Globus pallidus (tissue), 1 donor: ENCODE data around the gene ZNF800.

Experiments used
- DNase-seq: peaks from one replicate; pipeline ENCODE4 v3.0.0-alpha.2; 2015; ENCODE audit warnings: low spot score

ZNF800 gene

DNA sequence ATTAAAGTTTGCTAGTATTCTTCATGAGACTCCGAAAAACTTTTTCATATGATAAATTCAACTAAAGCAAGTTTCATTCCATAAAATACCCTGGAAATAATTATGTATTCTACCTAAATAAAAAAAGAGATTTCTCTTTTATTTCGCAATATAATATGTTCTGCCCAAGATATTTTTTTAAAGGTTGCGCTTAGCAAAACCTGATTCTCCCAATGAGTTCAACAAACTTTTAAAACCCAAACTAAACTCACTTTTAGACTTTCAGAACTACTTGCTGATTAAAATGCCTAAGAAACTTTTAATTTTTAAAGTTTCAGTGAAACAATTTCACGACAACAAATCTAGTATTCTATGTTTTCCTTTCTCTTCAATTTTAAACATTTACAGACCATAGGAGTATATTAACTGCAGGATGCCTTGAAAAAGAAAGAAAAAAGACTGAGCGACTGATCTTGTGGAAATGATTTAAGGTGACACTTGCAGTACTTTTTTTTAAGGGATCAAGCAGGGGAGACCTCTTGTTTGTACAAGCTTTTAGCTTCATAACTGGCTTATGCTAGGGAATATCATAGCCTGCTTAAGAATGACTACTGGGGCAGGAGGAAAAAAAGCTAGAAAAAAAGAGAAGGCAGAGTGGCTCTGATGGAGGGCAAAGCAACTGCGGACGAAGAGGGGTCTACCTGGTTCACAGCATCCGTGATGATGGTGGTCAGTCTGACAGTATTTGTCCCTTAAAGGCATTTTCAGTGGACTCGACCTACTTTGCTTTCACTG, 1.5 kb downstream of the ZNF800 start:
- no peak for DNase-seq

DNA sequence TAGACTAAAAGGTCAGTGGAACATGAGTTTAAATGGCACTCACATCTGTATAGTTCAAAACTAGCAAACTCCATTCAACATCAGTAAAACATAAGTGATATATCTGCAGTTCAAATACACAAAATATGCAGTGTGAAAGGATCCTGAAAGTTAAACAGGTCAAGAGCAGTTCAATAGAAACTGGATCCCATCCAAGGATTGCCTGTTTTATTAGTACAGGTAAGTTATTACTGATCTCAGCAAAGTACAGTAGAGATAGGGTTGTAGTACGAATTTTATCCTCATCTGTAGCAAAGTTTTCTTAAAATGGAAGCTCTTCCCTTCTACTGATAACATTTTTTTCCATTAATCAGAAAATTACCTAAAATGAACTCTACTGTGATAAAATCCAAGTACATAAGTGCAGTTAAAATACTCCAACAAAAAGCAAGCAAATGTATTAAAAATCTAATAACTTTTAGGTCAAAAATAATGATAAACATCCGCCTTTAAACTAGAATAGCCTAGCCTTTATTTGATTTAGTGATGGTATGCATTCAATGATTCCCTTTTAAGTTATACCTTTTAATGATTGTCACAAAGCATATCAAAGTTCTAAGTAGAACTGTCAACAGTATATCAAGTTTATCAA, 2.2 kb downstream of the ZNF800 start:
- DNase-seq, result no peak

DNA sequence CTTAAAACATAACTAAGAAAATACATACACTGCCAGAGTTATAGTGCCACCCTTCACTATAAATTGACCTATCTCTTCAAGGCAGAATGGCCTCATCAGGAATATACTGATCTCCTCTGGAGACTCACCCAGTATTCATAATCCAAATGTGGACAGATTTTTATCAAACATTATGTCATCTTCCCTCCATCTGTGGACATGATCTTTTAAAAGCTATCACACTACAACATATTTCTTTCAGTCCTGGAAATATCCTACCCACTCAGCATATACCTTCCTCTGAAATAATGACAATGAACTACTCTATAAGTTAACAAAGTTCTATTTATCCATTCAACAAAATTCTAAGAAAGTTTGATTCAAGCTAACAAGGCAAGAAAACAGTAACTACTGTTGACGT, 3.2 kb downstream of the ZNF800 start:
- no peak for DNase-seq

DNA sequence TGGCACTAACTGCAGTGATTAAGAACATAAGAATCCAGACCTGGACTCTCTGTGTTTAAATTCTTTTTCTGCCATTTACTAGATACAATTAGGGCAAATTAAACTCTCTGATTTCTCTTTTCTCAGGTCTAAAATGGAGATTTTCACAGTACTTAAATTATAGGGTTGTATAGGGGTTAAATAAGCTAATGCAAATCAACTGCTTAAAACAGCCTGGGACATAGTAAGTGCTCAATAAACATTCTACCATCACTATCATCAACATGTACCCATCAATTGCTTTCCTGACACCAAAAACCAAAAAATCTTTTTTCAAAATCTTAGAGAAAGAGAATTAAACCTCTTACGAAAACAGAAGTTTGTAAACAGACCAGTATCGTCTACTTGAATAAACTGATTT, 4.5 kb downstream of the ZNF800 start:
- no peak for DNase-seq

DNA sequence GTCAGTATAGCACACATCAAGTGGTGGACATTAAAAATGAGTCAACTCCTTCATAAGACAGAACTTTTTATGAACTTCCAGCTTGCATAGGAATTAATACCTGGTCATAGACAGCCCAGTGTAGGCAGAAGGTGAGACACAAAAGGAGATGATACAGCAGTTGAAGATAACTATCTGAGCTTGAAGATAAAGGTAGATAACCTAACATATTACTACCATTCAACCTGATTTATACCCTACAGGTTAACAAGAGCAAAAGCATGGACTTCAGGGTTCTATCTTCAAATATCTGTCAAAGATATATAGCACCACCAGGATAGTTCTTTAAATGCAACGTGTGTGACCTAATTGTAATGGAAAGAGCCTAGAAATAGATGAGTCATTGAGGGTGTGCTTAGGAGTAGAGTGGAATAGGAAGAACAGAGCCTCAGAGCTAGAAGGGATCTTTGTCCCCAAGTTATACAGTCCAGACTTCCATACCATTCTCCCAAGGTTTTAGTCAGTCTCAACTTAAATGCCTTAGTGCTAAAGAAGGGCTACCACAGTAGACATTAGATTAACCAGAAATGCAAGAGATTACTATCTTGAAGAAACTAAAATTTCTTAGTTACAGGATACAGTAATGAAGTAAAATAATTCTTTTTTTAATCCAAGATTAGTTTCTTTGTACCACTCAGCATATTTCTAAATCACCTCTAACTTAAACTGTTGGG, 9.2 kb downstream of the ZNF800 start:
- DNase-seq, result no peak

DNA sequence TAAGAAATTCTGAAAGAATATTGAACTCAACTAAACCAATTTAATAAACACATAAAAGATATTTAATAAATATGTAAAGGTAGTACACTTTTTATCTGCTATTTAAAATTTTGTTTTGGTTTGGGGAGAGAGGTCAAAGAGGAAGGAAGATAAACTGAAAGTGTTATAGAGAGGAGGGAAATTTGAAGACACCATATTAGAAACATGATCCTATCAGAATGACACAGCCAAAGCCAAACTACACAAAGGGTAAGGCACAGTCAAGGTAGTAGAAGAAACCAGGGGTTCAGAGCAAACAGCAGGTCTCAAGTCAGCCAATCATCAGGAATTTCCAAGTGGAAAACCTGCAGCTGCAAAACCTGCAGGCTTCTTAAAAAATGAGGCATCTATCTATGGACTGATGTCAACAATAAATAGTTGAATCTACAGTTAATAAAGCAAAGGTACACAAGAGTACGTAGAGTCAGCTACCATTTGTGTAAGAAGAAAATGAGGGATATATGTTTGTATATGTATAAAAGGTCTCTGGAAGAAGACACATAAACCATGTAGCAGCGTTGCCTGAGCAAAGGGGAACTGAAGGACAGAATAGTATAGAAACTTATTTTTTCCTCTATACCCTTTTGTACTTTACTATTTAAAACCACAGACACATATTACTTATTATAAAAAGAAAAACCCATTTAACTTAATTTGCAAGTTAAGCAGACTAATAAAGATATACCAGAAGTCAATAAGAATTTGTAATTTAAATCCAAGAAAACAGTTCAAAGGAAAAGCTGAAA, 10.0 kb downstream of the ZNF800 start:
- DNase-seq, result no peak

DNA sequence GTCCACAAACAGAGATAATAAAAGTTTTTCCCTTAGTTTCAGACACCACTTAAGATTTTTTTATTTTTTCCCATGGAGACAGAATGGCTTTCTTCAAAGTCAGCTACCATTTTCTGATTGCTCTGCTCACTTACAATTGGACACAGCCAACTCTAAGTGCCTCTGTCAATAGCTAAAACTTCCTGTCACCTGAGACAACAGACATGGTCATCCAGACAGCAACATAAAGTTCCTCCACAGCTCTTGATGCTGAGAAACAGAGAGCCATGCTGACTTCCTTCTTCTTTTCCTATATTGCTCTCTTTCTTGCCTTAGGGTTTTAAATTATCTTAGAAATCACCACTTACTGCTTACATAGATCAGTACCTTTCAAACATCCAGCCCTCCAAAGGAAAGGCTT, 12.0 kb downstream of the ZNF800 start:
- no peak for DNase-seq

DNA sequence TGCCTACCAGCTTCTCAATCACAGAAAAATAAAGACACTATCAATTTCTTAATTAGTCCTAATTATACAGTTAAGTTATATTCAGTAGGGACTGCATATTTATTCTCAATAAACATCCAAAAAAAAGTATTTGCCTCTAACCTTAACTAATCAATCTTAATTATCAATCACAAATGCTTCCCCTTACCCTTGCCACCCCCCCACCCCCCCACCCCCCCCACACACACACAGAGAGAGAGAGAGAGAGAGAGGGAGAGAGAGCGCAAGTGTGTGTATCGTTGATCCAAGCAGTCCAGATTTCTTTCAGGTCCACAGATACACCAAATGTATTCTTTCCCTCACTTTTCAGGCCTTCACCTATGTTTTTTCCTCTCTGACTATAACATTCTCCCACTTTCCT, 12.9 kb downstream of the ZNF800 start:
- no peak for DNase-seq

DNA sequence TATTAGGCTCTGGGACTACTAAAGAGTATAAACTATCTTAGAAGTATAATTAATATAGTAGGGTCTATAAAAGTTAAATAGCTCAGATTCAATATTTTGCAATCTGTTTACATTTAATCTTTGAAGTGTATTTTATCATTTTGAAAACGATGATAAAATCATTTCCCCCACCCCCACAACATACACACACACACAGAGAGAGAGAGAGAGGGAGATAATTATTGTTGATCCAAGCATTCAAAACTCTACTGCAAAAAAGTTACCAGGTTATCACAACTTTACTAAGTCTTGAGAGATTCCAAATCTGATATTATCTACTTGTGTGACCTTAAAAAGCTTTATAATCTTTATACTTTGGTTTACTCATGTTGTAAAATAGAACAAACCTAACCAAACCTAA, 14.0 kb downstream of the ZNF800 start:
- no peak for DNase-seq

DNA sequence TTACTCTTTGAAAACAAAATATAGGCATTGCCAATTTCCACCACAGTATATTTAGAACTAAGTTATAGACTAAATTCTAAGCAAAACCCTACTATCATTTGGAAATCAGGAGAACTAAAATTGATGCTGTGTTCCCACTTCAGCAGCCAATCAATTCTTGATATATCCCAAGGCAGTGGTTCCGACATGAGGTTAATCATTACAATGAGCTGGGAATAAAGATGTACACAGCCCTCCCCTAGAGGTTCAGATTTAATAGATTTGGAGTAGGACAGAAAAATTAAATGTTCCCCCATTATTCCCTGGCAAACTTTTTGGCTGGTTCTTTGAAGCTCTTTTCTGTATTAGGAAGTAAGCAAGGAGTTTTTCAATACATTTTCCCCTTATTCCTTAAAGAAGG, 15.1 kb downstream of the ZNF800 start:
- no peak for DNase-seq

DNA sequence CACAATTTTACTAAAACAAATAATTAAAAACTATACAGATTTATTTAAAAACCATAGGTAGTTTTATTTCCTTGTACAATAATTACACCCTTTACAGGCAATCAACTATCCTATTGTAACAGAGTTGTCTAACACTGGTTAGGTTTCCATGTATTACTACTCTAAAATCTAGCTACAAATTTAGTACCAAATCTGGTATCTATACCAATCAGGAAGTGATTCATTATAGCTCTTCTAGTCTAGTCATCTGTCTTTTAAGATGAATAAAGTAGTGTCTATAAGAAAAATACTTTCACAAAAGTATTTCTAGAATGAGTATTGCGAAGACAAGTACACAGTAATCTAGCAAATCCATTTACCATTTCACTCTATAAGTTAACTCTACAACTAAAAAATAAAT, 16.9 kb downstream of the ZNF800 start:
- no peak for DNase-seq

DNA sequence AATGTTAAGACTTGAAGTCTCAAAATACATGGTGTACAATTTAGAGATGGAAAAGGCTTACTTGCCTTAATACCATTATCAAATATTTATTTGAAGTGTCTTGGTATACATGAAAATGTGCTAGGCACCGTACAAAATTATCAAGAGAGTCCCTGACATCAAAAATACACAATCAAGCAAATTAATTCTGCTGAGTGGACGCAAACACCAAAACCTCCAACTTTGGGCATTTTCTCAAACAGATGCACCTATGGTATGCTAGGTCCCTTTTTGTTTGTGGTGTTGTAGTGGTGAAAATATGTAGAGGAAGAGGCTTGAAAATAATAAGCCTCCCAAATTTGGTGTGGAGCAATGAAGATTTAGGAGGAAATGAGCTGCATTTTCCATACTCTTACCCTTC, 24.8 kb downstream of the ZNF800 start:
- no peak for DNase-seq

DNA sequence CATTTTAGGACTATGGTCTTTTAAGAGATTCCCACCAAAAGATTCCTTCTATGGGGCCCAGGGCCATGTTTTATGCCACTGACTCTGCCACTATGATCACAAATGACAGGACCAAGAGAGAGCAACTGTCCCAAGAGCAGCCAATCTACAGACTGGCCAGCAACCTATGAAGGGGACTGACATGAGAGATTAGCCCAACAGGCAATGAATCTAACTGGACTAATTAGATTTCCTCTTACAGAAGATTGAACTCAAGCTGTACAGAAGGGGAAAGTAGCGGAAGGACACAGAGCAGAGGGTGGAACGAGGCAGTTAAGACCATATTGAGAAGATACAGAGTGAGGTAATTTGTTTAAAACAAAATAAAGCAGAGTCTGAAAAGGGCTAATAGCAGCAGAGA, 25.8 kb downstream of the ZNF800 start:
- no peak for DNase-seq

DNA sequence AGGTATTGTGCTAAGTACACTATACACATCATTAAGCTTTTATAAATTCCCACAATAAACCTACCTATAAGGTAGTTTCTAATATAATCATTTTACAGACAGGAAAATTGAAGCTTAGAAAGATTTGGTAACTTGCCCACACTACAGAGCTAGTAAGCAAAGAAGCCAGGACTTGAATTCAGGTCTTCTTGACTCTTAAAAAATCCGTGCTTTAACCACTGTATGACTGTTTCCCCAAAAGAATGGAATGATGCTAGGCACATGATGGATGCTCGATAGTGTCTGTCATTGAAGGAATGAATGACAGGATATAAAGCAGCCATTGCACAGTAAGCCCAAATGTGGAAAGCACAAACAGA, 26.6 kb downstream of the ZNF800 start:
- no peak for DNase-seq

DNA sequence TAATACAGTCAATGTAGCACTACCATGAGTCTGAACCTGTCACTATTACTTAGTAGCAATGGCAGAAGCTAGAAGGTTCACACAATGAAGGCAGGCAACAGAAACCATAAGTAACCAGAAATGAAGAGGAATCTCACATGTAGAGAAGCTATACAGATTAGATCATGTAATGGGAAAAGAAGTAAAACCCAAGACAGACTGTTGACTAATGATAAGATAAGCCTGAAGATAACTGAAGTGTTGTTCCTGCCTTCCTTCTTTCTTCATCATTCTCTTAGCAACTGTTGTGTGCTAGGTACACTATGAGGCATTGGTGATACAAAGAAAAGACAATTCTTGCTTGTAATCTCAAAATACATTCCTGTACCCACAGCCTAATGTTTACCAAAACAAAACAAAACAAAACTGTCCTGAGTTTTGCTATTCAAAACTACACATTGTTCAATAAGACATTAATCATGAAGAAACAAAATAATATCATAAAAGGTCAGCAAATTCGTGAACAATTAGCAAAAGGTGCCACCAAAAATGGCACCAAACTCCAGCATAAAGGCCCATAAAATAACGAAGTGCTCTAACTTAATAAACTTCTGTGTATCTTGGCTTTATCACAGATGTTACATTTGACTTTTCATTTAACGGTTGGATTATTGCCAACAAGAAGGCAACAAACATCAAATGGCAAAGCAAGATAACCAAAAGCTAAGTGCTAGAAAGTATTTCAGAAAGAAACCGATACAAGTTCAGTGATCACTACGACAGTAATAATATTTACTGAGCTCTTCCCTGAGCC, 27.1 kb downstream of the ZNF800 start:
- DNase-seq, result no peak

DNA sequence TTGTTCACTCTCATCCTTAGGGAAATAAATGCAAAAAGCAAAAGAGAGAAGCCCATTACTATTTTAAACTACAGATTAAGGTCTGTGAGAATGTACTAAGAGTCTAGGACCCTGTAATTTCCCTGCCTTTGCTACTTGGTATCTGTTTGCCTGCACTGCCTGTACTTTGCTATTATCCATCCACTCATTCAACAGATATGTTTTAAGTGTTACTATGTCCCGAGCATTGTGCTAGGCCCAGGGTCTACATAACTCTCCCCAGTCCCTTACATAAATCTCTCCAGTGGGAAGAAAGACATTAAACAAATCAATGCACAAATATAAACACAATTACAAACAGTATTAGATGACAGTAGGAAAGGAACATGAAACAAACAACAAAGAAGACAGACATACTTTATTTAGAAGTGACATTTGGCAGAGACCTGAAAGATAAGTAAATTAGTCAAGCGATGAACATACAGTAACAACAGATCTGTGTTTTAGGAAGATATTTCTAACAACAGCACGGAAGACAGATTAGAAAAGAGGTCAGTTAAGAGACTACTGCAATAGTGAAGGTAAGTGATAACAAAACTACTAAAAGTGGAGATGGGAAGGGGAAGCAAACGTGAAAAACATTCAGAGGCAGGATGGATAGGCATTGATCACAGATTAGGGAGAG, 30.0 kb downstream of the ZNF800 start:
- DNase-seq, result no peak

DNA sequence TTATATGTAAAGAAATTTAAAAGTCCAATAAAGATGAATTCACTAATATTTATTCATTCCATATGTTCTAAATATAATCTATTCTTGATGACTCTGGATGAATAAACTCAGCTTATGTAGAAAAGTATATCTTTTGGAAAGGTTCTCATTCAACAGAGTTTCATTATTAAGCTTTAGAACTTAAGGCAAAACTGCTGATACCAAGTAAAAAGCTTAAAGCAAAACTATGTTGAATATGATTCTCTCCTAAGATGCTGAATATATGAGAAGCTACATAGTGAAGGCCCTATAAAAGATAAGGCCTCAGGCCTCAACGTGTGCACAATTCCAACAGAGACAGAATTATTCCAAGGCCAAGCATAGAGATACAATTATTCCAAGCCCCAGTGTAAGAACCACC, 30.8 kb downstream of the ZNF800 start:
- no peak for DNase-seq

DNA sequence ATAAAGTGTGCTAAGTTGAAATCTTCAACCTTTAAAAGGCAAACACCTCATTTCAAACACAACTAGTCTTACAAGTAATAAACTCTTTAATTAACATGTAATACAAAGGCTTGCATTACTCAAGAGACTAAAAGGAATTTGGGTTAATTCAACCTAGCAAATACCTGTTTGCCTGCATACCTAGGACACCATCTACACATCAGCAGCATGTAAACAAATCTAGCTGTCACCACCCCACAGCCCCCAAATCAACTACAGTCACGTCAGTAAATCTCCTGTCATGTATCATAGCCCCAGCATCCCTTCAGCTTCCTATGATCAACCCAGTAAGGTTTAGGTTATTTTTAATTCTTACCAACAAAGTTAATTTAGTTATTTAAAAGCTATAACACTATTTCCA, 33.5 kb downstream of the ZNF800 start:
- DNase-seq, result no peak

DNA sequence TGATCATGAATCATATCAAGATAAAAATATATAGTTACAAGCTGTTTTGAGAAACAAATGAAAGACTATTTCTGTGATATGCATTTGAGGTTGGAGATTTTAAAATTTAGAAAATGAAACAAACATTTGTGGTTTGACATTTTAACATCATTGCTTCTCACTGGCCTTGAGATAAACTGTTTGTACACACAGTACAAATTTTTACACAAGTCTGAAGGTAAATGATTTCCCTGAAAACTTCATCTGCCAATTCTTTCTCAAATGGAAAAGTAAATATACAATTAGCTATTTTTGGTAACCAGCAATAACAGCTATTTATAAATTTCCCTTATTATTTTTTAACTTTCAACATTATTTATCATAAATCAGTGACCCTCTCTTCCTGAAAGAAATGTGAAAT, 38.6 kb downstream of the ZNF800 start:
- no peak for DNase-seq

DNA sequence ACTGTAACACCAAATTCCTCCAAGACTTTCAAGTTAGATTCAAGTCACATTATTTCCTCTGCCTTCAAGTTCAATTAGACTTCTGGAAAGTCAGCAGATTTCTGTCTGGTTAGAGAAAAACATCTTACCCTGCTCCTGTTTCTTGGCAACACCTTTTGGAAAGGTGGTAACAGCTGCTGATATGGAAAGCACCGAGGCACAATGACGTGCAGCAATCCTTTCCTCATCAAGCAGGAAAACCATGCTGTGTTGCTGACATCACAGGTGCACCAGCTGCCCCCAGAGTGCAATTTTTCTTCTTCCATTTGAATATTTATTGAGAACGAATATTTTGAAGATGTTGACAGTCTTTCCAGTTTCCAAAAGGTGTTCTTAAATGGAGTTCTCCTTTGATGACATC, 41.9 kb downstream of the ZNF800 start:
- DNase-seq, result no peak

DNA sequence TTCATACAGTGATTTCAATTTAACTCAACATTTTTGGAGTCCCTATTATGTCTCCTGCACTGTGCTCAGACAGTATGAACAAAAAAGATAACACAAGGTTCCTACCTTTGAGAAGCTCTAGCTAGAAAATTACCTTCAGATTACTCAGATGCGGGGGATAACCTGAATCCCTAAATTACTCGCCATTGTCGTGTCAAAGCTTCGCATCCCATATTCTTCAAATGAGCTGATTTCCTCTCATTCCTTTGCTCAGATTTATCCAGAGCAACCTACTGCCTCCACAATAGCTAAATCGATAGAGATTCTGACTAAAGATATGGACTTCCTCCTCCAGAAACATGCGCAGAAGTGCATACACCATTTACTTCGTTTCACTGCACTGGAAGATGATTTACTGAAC, 42.6 kb downstream of the ZNF800 start:
- no peak for DNase-seq
